ENCODE data around the gene RIBC2. TPM values are rescaled to one million over a fixed set of nuclear protein-coding genes. Genes with fewer than 3 reads are reported as not detected.

Gene RIBC2
- total RNA-seq, 1 experiment from 2014 or later, result 2.9 TPM

GRCh38 chr22:45478108-45478771, 64.7 kb downstream of the RIBC2 start:
- TF ChIP-seq POLR2AphosphoS5 (IDR thresholded peaks at IDR 0.05; ENCODE audit: low read depth, low read length) (no peak), SIN3A (IDR thresholded peaks at IDR 0.05; ENCODE audit: borderline replicate concordance, insufficient read depth, low read depth, low read length) (no peak), REST (IDR thresholded peaks at IDR 0.05; ENCODE audit: insufficient read depth in 1 of 2, low read depth in 2 of 2, low read length in 1 of 2) (no peak), TCF7L2 (IDR thresholded peaks at IDR 0.05; ENCODE audit: low read depth, low read length) (peak; percentile 58; the same call in 1 of the 2 replicates), CTCF (IDR thresholded peaks at IDR 0.05) (no peak)
- ChIA-PET CTCF (no interaction called here), POLR2A (no interaction called here)
- Histone ChIP-seq H3K4me1 (ENCODE audit: control insufficient read depth, insufficient read depth, low read length) (peaks cover 8% of the 10 kb centered on the region; the same call in 1 of the 2 replicates), H3K27ac (ENCODE audit: low read length) (peak overlapping the region; percentile 8; the same call in 1 of the 2 replicates), H3K27me3 (ENCODE audit: control insufficient read depth, insufficient read depth, low read length) (no peaks in the 10 kb centered on the region), H3K9me3 (ENCODE audit: control insufficient read depth, insufficient read depth, low read depth, low read length) (no peaks in the 10 kb centered on the region), H3K36me3 (ENCODE audit: control insufficient read depth, insufficient read depth, low read length) (no peaks in the 10 kb centered on the region), H3K4me3 (ENCODE audit: low read depth in 2 of 2, low read length in 2 of 2) (no peak overlapping the region)
- BruUV-seq (replicated peaks), result no TSS peak
- intact Hi-C loops (cut with micrococcal nuclease; ENCODE audit: unreplicated experiment) (no loop called here), in situ Hi-C loops (cut with HindIII; ENCODE audit: low pct_unique_long_range_greater_than_20kb, low sequenced_read_pairs) (no loop called here)
- peak; percentile 88 for ATAC-seq
- peak; percentile 47 for DNase-seq (ENCODE audit: low read depth, low spot score)

GRCh38 chr22:45480717-45481116, 67.2 kb downstream of the RIBC2 start:
- POLR2A ChIA-PET, result no interaction called here
- ATAC-seq, result no peak
- no peak for DNase-seq (ENCODE audit: low read depth, low spot score)
- CTCF ChIA-PET, result no interaction called here
- Histone ChIP-seq H3K4me1 (ENCODE audit: control insufficient read depth, insufficient read depth, low read length) (peaks cover 8% of the 10 kb centered on the region; the same call in 1 of the 2 replicates), H3K27ac (ENCODE audit: low read length) (no peak overlapping the region), H3K27me3 (ENCODE audit: control insufficient read depth, insufficient read depth, low read length) (no peaks in the 10 kb centered on the region), H3K36me3 (ENCODE audit: control insufficient read depth, insufficient read depth, low read length) (no peaks in the 10 kb centered on the region), H3K9me3 (ENCODE audit: control insufficient read depth, insufficient read depth, low read depth, low read length) (no peaks in the 10 kb centered on the region), H3K4me3 (ENCODE audit: low read depth in 2 of 2, low read length in 2 of 2) (no peak overlapping the region)
- BruUV-seq (replicated peaks), result no TSS peak
- intact Hi-C loops (cut with micrococcal nuclease; ENCODE audit: unreplicated experiment), result no loop called here
- in situ Hi-C loops (cut with HindIII; ENCODE audit: low pct_unique_long_range_greater_than_20kb, low sequenced_read_pairs), result no loop called here
- TF ChIP-seq POLR2AphosphoS5 (IDR thresholded peaks at IDR 0.05; ENCODE audit: low read depth, low read length), result no peak
- no peak for TF ChIP-seq TCF7L2 (IDR thresholded peaks at IDR 0.05; ENCODE audit: low read depth, low read length)

- Histone ChIP-seq H3K27me3 (ENCODE audit: control insufficient read depth, insufficient read depth, low read length) (no peaks in the 10 kb centered on the region), H3K4me1 (ENCODE audit: control insufficient read depth, insufficient read depth, low read length) (peaks cover 8% of the 10 kb centered on the region; the same call in 1 of the 2 replicates), H3K36me3 (ENCODE audit: control insufficient read depth, insufficient read depth, low read length) (no peaks in the 10 kb centered on the region), H3K9me3 (ENCODE audit: control insufficient read depth, insufficient read depth, low read depth, low read length) (no peaks in the 10 kb centered on the region), H3K4me3 (ENCODE audit: low read depth in 2 of 2, low read length in 2 of 2) (no peak overlapping the region), H3K27ac (ENCODE audit: low read length) (no peak overlapping the region)
- CTCF ChIA-PET, result no interaction called here
- POLR2A ChIA-PET, result no interaction called here
- ATAC-seq (no peak), DNase-seq (ENCODE audit: low read depth, low spot score) (no peak)
- BruUV-seq (replicated peaks), result no TSS peak
- intact Hi-C loops (cut with micrococcal nuclease; ENCODE audit: unreplicated experiment) (no loop called here), in situ Hi-C loops (cut with HindIII; ENCODE audit: low pct_unique_long_range_greater_than_20kb, low sequenced_read_pairs) (no loop called here)
- no peak for TF ChIP-seq POLR2AphosphoS5 (IDR thresholded peaks at IDR 0.05; ENCODE audit: low read depth, low read length)
- TF ChIP-seq TCF7L2 (IDR thresholded peaks at IDR 0.05; ENCODE audit: low read depth, low read length), result no peak
- no peak for TF ChIP-seq SIN3A (IDR thresholded peaks at IDR 0.05; ENCODE audit: borderline replicate concordance, insufficient read depth, low read depth, low read length)
- TF ChIP-seq CTCF (IDR thresholded peaks at IDR 0.05), result no peak
- TF ChIP-seq REST (IDR thresholded peaks at IDR 0.05; ENCODE audit: insufficient read depth in 1 of 2, low read depth in 2 of 2, low read length in 1 of 2), result no peak
These were observed 68.2 kb downstream of the RIBC2 start for GRCh38 chr22:45481661-45482060.

Measured in Panc1 (cell line).